Ectodermal cell (in vitro differentiated cells): Measurements from ENCODE around the gene TMEM132A. TPM values are rescaled to one million over a fixed set of nuclear protein-coding genes. Genes with fewer than 3 reads are reported as not detected.

Experiments
- H3K27ac ChIP-seq: 2 replicates; pipeline ENCODE4 v1.7.0; 2013; ENCODE audit warnings: mild to moderate bottlenecking, low read depth, low read length; ENCODE audit not compliant: insufficient read depth, poor library complexity, severe bottlenecking
- H3K27me3 ChIP-seq: 2 replicates; pipeline ENCODE4 v1.7.0; 2013; ENCODE audit warnings: mild to moderate bottlenecking, low read length; ENCODE audit not compliant: insufficient read depth, control insufficient read depth, poor library complexity, severe bottlenecking
- H3K36me3 ChIP-seq: one replicate; pipeline ENCODE4 v1.7.0; 2013; ENCODE audit warnings: low read length; ENCODE audit not compliant: control insufficient read depth, insufficient read depth
- H3K4me1 ChIP-seq: one replicate; pipeline ENCODE4 v1.7.0; 2013; ENCODE audit warnings: low read length; ENCODE audit not compliant: control insufficient read depth, insufficient read depth
- H3K4me3 ChIP-seq: 2 replicates; pipeline ENCODE4 v1.7.0; 2013; ENCODE audit warnings: low read depth, low read length, control low read depth; ENCODE audit not compliant: insufficient read depth
- H3K9me3 ChIP-seq: 2 replicates; pipeline ENCODE4 v1.7.0; 2013; ENCODE audit warnings: mild to moderate bottlenecking, low read length, moderate library complexity; ENCODE audit not compliant: control insufficient read depth
- WGBS, 2 experiments: methylation state at CpG; one replicate each; pipeline ENCODE4 v1.1.7; 2013; ENCODE audit warnings: missing lambda C conversion rate in 2 of 2; 5-methylcytosine and 5-hydroxymethylcytosine counted together
- polyA plus RNA-seq, 4 experiments: library from polyadenylated mRNA; stranded (reverse); fragments of 50-300 nt; gene quantifications; one replicate each; pipeline ENCODE4 v1.2.3, GENCODE V29; 2013

Gene TMEM132A
- 149 TPM for polyA plus RNA-seq (2013, experiment 1 of 4)
- 137 TPM for polyA plus RNA-seq (2013, experiment 2 of 4)
- 134 TPM for polyA plus RNA-seq (2013, experiment 3 of 4)
- 145 TPM for polyA plus RNA-seq (2013, experiment 4 of 4)

DNA sequence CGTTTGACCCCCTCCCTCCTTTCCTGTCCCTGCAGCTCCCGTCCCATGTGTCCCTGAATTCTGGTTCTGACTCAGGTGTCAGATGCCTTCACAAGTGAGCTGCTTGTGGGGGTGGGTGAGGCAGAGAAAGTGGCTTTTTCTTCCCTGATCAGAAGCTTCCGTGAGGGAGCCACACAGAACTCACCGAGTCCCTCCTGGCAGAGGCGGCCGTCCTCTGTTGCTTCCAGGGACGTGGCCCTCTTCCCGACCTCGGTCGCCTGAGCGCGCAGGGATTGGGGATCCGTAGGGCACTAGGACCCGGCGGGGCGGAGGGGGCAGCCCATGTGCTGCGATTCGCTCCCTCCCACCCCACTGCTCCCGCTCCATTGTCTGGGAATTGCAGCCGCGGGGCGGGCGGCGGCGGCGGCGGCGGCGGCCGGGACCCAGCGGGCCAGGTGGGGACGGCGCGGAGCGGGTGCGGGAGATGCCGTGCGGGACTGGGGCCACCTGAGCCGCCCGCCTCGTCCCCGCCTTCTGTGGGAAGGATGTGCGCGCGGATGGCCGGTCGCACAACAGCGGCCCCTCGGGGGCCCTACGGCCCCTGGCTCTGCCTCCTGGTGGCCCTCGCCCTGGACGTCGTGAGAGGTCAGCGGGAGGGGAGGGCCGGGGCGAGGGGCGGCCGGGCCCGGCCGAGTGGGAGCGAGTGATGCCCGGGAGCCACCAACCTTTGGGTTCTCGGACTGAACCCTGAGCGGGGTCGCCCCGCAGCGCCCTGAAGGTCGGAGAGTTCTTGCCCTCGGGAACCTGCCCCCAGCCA is at the start of gene TMEM132A:
Gene TMEM132A, plus strand, starts transcription at position 351 of the 796 bp plus-strand sequence. Its CDS starts 174 bp downstream, at position 525.
- Histone ChIP-seq H3K9me3 (no peaks in the 10 kb centered on the region), H3K4me1 (peaks cover 16% of the 10 kb centered on the region), H3K4me3 (peak within 1 kb of the TSS; percentile 89), H3K27ac (peak within 1 kb of the TSS; percentile 36), H3K27me3 (peaks cover 3% of the 10 kb centered on the region), H3K36me3 (peaks cover 30% of the 10 kb centered on the region)
- 0 to 1% methylated on average over 69 of the region's 69 CpGs for WGBS, 2 experiments

DNA sequence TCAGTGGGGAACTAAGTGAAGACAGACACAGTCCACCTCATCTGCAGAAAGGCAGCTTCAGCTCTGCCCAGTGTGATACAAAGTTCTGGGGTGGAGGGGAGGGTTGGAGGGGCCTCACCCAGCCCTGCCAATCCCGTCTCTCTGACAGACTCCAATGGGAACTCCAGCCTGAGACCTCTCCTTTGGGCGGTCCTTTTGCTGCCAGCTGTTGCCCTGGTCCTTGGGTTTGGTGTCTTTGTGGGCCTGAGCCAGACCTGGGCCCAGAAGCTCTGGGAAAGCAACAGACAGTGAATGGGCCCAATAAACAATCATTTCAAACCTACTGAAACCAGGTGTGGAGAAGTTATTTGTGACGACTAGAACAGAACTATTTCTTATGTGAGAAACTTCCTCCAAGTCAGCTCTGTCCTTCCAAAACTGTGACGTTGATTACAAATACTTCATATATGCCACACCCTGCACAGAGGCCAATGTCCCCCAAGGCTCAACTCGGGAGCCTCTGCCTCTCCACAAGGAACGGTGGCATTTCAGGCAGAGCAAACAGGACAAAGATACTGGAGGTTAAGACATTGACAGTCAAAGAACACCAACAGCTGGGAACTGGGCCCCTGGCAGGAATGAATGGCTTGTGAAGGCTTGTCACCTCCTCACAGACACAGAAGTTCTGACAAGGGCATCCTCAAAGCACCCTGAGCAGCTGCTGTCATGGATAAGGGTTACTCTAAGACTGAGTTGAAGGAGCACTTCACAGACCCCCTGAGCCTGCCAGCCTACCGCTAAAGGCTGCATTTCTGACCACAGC is 48.7 kb upstream of the TMEM132A start:
- no peaks in the 10 kb centered on the region for H3K4me1 ChIP-seq
- H3K27me3 ChIP-seq, result no peaks in the 10 kb centered on the region
- peaks cover 3% of the 10 kb centered on the region for H3K36me3 ChIP-seq
- no peak overlapping the region for H3K4me3 ChIP-seq
- 92 to 94% methylated on average over 7 of the region's 7 CpGs for WGBS, 2 experiments
- no peak overlapping the region for H3K27ac ChIP-seq
- H3K9me3 ChIP-seq, result no peaks in the 10 kb centered on the region

- Histone ChIP-seq H3K27me3 (no peaks in the 10 kb centered on the region), H3K36me3 (peaks cover 3% of the 10 kb centered on the region), H3K4me3 (no peak overlapping the region), H3K9me3 (no peaks in the 10 kb centered on the region), H3K27ac (no peak overlapping the region), H3K4me1 (no peaks in the 10 kb centered on the region)
- WGBS, 2 experiments, result 91 to 98% methylated on average over 2 of the region's 2 CpGs
Observed at GRCh38 chr11:60876168-60876485, 48.1 kb upstream of the TMEM132A start.

GRCh38 chr11:60878245-60879101 is 45.8 kb upstream of the TMEM132A start:
- Histone ChIP-seq H3K4me3 (no peak overlapping the region), H3K9me3 (no peaks in the 10 kb centered on the region), H3K4me1 (no peaks in the 10 kb centered on the region), H3K27ac (no peak overlapping the region), H3K36me3 (peaks cover 3% of the 10 kb centered on the region), H3K27me3 (no peaks in the 10 kb centered on the region)
- 87 to 91% methylated on average over 5 of the region's 5 CpGs for WGBS, 2 experiments

DNA sequence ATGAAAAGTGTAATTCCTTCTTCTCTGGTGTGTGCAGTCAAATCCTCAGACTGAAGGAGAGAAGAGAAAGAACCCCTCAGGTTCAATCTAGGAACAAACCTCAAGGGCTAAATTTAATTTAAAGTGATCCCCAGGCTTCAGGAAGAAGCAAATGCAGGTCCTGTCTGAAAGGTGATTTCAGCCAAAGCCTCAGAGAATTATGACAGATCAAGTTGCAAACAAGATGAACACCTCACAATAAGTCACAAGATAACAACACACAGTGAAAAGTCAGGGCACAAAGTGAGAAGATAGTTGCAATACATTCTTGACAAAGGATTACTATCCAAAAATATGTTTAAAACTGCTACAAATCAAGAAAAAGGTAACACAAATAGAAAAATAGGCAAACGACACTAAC is 45.2 kb upstream of the TMEM132A start:
- H3K27ac ChIP-seq, result no peak overlapping the region
- H3K27me3 ChIP-seq, result no peaks in the 10 kb centered on the region
- 86 to 88% methylated on average over 1 of the region's 1 CpG for whole genome bisulfite sequencing, 2 experiments
- no peaks in the 10 kb centered on the region for H3K4me1 ChIP-seq
- no peaks in the 10 kb centered on the region for H3K9me3 ChIP-seq
- no peak overlapping the region for H3K4me3 ChIP-seq
- H3K36me3 ChIP-seq, result peaks cover 3% of the 10 kb centered on the region

DNA sequence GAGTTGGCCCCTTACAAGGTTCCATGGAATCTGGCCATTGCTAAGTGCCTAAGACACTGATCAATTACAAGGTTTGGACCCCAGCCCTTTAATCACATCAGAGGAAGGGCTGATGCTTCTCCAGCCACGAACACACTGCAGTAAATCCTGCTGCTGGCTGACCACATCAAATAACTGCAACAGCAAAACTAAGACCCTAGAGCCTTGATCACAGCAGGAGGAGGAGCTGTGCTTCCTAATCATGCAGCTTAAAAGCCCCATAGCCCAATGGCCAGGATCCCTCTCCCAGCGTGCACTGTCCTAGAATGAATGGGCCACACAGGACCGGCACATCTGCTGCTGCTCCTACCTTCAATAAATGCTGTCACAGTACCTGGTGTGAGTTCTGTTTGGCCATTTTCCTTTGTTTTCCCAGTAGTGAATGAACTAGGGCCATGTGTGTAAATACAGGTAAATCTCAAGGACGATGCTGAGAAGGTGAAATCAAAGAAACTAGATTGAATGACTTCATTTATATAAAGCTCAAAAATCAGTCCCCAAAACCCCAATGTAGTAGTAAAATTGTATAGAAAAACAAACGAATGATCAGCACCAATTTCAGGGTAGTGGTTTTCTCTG is 44.2 kb upstream of the TMEM132A start:
- Histone ChIP-seq H3K4me1 (no peaks in the 10 kb centered on the region), H3K36me3 (peaks cover 3% of the 10 kb centered on the region), H3K4me3 (no peak overlapping the region), H3K9me3 (no peaks in the 10 kb centered on the region), H3K27ac (no peak overlapping the region), H3K27me3 (no peaks in the 10 kb centered on the region)
- WGBS, 2 experiments, result 88 to 90% methylated on average over 4 of the region's 5 CpGs

DNA sequence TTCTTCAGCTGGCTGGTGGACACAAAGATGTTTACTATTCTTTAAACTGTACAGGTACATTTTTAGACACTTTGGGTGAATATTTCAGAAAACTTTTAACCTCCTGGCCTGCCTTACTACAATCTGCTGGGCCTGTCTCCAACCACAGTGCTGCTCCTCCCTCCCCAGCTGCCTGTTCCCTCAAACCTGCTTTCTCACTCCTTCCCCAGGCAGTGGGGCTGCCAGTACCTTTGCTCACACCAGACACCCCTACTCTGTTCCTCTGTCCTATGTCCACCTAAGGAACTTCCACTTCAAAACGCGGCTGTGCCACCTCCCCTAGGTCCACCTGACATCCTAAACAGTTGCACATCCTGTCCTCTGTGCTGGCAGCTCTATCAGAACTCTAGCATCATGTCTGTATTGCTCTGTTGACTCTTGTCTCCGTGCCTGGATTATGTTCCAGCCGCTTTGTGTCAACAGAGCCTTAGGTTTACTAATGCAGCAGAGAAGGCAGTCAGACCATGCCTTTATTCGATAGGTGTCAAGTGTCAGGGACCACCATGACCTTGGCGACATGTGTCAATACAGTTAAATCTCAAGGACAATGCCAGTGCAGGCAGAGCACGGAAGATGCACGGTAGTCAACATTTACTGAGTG is 43.5 kb upstream of the TMEM132A start:
- 93 to 96% methylated on average over 8 of the region's 8 CpGs for WGBS, 2 experiments
- H3K9me3 ChIP-seq, result no peaks in the 10 kb centered on the region
- peaks cover 3% of the 10 kb centered on the region for H3K36me3 ChIP-seq
- no peak overlapping the region for H3K4me3 ChIP-seq
- H3K27me3 ChIP-seq, result no peaks in the 10 kb centered on the region
- no peaks in the 10 kb centered on the region for H3K4me1 ChIP-seq
- H3K27ac ChIP-seq, result no peak overlapping the region

- H3K4me1 ChIP-seq, result no peaks in the 10 kb centered on the region
- no peaks in the 10 kb centered on the region for H3K9me3 ChIP-seq
- 67 to 70% methylated on average over 5 of the region's 5 CpGs for WGBS, 2 experiments
- no peaks in the 10 kb centered on the region for H3K27me3 ChIP-seq
- no peaks in the 10 kb centered on the region for H3K36me3 ChIP-seq
- H3K27ac ChIP-seq, result no peak overlapping the region
- H3K4me3 ChIP-seq, result no peak overlapping the region
Observed at GRCh38 chr11:60887556-60887955, 36.7 kb upstream of the TMEM132A start.

DNA sequence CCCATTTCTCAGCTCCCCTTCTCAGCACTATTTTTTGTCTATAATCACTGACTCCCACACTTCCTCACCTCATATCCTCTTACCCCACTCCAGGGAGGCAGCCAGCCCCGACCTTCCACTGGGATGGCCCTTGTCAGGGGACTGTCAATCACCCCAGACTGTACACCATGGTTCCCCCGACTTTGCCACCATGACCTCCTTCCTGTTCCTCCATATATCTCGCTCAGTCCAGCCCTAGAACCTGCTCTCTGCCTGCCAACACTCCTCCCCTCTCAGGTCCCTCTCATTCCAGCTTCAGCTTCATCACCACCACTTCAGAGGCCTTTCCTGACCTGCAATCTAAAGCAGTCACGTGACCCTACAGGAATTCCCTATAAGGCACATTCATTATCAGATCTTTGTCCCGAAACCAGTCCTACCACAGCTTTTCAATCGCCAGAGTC is 34.4 kb upstream of the TMEM132A start:
- Histone ChIP-seq H3K4me3 (no peak overlapping the region), H3K27ac (no peak overlapping the region), H3K4me1 (no peaks in the 10 kb centered on the region), H3K9me3 (no peaks in the 10 kb centered on the region), H3K36me3 (no peaks in the 10 kb centered on the region), H3K27me3 (no peaks in the 10 kb centered on the region)
- WGBS, 2 experiments, result 83 to 85% methylated on average over 6 of the region's 6 CpGs
